ENCODE results near the gene METTL15.
"Not testable (repeated sequence)": the region's sequence is repeated elsewhere in the genome, so short reads cannot be mapped to it uniquely, and the experiment has no call there.

The METTL15 gene

DNA sequence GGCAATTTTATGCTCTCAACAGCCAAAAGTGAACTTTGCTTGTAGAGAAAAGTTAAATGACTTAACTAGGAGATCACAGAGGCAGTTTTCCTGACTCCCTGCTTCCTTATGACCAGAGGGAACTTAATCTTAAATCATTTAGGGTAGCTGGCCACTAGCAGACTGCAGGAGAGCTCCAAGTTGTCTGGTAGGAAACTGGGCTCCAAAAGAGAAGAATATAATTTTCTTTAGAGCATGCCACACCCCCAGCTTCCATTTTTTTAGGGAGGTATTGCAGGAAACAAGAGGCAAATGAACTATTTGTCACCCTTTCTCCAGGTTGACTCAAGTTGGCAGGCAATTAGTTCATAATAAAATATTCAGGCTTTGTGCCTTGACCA is 2.6 kb downstream of the METTL15 start:
- no peak for DNase-seq

DNA sequence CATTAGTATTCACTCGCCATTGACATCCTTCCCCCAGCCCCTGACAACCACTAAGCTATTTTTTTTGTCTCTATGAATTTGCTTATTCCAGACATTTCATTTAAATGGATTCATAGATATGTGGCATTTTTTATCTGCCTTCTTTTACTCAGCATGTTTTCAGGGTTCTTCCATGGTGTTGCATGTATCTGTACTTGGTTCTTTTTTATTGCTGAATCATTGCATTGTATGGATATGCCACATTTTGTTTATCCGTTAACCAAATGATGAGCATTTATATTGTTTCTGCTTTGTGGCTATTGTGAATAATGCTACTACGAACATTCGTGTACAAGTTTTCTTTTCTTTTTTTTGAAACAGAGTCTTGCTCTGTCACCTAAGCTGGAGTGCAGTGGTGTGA is 5.9 kb downstream of the METTL15 start:
- no peak for DNase-seq

DNA sequence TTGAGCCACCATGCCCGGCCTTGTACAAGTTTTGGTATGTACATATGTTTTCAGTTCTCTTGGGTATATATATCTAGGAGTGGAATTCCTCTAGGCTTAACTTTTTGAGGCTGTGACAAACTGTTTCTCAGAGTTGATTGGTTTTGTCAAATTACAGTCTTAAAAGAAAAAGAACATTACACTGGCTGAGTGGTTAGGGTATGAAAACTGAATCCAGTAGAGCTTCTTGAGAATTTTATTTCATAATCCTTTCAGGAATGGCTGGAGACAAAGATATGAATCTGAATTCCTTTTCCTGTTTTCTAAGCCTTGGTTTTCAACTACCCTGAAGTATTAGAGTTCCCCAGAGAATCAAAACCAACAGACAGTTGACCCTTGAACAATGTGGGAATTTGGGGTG is 6.5 kb downstream of the METTL15 start:
- DNase-seq: no peak

DNA sequence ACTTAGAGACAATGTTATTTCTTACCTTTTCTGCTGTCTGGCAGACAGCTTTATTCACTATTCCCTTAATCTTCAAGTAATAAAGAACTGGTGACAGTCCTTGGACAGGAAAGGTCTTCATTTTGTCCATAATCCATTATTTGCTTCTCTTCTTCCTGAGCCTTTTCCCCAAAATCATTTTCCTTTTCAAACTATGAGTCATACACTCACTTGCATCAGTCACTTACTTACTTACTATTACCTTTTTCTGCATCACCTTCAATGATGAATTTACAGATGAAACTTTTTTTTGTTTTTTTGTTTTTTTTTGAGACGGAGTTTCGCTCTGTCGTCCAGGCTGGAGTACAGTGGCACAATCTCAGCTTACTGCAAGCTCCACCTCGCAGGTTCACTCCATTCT is 9.5 kb downstream of the METTL15 start:
- no peak for DNase-seq

DNA sequence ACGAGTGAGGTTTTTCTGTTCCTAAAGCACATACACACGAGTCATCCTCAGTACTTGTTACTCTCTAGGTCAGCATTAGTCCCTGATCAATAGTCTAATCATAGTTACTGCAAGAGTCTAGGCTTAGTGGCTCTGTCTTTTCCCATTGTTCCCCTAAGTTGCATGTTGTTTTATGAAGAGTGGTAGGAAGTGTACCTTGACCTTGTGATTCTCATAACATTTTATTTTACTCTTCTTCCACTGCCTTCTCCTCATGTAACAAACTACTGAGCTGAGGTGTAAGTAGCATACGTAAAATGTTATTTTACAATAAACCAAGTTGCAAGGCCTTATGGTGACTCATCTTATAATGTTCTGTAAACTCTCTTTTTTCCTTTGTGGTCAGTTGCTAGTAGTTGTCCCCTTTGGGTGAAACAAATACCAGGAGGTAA is 15.0 kb downstream of the METTL15 start:
- no peak for DNase-seq

DNA sequence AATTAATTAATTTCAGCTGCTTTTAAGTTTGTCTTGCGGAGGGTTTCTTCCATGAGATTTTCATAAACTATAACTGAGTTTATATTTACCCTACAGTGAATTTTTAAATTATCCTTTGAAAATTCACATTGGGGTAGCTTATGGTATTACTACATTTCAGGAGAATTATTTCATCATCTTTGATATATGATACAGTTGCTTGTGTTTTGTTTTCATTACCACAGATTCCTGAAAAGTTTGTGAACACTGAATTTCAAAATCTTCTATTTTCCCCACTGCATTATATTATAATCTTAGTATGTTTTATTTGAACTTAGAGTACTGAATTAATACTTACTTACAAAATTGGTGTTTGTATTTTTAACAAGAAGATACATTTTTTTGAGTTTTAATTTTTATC is 24.4 kb downstream of the METTL15 start:
- DNase-seq: no peak

DNA sequence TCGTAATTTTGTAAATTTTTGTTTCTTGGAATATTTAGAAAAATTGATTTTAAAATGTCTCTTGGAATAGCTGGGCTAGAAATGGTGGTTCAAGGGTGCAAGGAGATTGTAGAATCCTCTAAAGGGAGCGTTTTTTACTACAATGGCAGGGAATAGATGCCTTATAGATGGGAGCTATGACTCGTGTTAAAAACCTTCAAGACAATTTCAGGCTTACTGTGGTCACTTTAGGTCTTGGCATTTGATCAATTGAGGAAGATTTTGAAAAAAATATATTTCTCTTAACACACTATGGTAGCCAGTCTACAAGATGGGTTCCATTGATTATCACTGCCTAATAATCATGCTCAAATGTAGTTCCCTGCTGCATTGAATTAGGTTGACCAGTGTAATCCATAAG is 25.0 kb downstream of the METTL15 start:
- no peak for DNase-seq

DNA sequence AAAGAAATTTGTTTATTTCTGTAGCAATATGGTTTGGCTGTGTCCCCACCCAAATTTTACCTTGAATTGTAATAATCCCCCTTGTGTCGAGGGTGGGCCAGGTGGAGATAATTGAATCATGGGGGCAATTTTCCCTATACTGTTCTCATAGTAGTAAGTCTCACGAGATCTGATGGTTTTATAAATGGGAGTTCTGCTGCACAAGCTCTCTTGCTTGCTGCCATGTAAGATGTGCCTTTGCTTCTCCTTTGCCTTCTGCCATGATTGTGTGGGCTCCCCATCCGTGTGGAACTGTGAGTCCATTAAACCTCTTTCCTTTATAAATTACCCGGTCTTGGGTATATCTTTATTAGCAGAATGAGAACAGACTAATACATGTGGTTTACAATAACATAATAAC is 28.0 kb downstream of the METTL15 start:
- DNase-seq: not testable (repeated sequence)

DNA sequence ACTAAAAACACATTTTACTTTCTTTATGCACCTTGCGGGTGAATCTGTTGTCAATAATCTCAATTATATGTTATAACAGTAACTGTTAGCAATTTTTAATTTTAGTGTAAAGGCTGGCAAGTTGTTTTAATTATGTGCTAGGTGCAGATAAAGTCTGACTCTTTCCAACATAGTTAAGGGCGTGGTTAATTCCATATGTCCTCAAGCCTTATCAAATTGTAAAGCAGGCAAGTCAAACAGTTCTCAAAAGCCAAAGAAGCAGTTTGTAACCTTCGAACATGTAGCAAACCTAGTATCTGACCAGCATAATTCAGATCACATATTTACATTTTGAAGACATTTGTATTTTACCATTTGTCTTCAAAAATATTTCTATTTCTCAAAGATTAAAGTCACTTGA is 29.2 kb downstream of the METTL15 start:
- DNase-seq: no peak

DNA sequence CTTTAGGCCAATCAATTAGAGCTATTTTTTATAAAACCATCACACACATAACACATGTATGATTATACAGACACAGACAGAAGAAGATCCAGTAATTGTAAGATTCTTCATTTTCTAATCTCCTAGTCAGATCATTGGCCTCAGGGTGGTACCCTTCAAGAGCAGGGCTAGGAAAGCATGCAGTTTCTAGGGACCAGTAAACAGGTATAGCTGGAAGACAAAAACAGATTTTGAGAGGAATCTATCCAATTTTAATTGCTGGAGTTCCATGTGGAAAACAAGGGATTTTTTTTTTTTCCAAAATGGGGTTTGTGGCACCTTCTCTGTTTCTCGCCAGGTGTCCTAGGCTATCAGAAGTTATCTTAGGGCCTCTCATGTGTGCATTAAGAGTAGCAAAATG is 29.6 kb downstream of the METTL15 start:
- DNase-seq: no peak

DNA sequence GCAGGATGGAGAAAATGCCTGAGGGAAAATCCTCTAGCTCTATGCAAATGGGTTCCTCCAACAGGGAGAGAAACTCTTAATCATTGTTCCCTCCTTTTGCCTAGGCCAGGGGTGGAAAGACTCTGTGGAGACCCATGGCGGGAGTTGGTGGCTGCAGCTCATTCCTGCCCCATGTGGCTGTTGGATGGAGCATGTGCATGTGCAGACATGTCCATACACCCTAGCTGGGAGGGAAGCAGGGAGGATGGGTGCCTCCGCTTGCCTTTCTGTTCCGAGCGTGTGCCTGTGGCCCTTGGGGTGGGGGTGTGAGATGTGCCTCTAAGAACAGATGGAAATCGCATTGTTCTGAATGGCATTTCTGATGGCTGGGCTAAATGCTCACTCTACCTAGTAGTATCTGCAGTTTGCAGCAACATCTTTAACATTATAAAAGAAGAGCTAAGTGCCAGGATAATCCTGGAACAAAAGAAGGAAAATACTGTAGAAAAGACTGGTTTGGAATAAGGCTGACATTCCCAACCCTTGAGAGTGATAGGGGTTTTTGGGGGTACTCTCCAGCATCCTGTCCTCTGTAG is 31.7 kb downstream of the METTL15 start:
- DNase-seq: no peak

DNA sequence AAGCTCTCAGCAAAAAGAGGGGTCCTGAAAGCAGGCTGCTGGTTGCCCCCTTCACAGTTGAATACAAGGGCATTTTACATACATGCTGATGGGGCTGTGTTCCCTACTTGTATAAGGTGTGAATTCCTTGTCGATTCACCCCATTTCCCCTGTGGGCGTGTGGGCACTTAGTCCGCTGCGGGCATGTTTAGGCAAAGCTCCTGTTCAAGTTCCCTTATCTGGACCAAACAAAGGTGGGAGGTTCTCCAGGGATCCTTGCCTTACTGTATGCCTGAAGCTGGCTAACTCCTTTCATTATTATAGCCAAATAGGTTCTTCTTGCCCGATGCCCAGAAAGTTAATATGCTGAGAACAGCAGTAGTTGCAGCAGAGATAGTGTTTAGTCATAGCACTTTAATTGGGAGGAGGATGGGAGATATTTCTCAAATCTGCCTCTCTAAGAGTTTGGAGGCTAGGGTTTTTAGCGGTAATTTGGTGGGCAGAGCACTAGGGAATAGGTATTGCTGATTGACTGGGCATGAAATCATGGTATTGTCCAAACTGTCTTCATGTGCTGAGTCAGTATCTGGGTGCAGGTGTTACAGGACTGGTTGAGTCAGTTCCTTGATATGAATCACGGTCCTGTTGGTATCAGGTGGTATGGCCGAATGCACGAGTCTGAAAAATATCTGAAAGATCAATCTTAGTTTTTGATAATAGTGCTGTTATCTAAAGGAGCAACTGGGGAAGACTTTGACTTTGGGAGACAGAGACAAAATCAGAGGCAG is 32.7 kb downstream of the METTL15 start:
- DNase-seq: no peak

DNA sequence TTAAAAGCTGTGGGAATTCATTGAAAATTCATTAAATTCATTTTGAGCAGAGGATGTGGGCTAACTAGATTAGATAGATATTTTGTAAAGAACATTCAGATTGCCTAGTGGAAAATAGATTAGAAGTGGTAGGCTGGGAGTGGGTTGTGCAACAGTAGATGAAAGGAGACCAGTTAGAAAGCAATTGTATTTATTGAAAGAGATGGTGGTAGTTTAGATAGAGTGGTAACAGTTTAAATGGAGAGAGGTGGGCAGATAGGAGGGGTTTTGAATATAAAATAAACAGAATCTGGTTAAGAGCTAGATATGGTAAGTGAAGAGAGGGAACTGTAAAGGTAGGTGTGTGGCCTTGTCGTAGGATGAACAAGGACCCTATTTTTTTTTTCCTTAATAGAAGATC is 34.5 kb downstream of the METTL15 start:
- no peak for DNase-seq

DNA sequence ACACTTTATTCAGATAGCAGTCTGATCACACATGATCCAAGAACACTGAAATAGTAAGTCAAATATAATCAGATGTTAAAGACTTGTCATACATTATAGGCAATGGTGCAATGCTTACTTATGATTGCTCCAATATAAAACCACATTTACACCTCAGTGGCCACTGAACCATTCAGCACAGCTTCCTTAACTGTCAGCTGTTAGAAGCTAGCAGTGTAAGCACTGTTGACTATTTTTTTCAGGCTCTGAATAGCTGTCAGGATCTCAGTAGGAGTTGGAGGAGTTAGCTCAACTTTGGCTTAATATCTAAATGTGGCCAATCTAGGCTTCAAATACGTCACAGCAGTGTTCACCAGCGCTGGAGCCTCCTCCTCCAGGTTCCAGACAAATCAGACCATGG is 36.6 kb downstream of the METTL15 start:
- DNase-seq: peak; percentile 66

DNA sequence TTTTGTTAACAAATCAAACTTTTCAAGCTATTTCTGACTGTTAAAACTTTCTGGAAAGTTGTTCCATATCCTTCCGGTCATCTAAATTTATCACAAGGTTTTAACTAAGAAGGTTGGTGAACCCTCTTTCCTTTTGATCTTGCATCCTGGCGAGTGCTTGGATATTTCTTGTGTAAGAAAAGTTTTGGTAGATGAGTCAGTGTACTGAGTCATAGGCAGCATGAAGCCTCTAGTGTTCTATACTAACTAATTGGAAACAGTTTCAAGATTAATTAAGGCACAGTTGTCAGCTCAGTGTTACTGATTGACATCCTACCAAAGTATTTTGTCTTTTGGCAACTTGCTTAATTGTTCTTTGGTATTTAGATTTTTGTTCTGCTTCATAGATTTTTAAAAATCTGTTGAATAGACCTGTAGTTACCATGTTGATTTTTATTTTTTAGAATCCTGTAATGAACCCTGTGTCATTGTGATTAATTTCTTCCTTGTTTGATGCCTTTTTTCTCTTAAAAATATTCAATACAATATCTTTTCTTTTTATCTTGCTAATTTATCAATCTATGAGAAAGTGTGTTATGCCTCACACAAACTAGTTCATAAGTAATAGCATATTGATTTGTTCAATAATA is 38.0 kb downstream of the METTL15 start:
- peak; percentile 88 for DNase-seq

DNA sequence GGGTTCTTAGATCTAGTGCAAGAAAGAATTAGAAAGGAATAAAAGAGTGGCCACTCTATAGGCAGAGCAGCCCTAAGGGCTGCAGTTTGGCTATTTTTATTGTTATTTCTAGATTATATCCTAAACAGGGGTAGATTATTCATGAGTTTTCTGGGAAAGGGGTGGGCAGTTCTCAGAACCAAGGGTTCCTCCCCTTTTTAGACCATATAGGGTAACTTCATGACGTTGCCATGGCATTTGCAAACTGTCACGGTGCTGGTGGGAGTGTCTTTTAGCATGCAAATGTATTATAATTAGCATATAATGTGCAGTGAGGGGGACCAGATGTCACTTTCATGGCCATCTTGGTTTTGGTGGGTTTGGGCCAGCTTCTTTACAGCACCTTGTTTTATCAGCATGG is 44.6 kb downstream of the METTL15 start:
- DNase-seq: no peak

DNA sequence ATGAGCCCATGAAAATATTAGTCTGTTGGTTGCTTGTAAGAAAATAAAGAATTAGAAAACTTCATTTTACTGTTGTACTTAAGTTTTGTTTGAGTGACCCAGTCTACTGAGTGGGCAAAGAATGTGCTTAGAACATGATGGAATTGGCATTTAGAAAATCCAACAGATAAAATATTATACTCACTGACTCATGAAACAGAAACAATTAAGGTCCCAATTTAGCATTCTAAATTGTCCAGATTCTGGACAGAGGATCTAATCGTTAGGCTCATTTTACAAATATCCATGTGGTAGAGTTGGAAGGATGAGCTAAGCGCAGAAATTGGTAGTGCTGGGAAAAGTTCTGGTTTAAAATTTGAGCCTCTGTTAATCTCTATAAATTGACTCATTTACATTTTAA is 45.4 kb downstream of the METTL15 start:
- no peak for DNase-seq

DNA sequence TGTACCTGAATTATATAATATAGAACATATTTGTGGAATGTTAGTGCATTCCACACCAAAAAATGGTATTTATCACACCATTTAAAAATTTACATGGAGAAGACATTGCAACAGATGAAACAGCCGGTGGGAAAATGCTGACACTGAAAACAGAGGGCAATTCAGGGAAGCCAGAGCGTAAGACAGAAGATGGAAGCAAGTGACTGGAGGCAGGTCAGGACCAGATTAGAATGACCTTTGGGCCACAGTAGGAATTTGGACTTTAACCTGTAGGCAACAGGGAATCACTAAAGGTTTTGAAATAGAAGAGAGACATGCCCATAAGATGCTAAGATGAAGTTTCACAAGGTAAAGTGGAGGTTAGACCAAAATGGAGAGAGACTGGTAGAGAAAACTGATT is 60.5 kb downstream of the METTL15 start:
- no peak for DNase-seq

DNA sequence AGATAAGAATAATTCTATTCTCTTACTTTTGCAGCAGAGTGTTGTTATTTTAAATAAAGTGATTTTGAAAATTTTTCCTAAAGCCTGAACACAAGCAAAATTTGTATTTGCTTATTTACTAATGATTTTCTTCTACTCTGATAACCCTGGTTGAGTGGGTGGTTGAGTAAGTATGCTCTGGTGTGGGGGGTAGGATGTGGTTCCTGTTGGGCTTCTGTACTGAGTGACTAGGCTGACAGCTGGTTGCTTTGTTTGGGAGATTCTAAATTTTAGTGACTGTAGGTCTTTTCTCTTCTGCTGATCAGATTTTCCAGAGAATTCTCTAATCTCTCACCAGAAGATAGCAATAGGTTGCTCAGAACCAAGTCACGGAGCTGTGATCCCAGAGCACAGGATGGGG is 61.6 kb downstream of the METTL15 start:
- peak; percentile 29 for DNase-seq

DNA sequence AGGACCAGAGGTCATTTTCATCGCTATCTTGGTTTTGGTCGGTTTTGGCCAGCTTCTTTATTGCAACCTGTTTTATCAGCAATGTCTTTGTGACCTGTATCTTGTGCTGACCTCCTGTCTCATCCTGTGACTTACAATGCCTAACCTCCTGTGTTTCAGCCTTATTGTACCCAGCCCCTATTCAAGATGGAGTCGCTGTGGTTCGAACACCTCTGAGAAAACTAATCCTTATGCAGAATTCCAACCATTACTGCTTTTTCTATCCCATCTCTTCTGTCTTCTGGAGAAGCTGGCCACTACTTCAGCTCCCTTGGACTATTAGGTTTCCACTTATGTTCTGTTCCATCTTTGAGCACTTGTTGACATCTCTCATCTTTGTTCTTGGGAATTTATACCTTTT is 62.6 kb downstream of the METTL15 start:
- no peak for DNase-seq

DNA sequence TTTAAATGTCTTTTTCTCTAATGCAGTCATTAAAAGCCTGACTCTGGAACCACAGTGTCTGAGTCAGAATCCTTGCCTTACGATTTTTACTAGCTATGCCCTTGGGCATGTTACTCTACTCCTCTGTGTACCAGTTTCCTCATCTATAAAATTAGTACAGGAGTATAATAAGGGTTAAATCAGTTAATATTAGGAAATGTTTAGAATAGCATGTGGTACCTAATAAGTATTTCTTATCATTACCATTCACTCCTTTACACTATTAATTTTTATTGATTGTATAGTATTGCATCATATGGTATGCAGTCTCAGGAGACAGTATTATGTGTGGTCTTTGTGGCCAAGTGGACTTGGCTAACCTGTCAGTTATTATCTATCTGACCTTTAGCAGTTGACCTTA is 68.2 kb downstream of the METTL15 start:
- DNase-seq: peak; percentile 36

DNA sequence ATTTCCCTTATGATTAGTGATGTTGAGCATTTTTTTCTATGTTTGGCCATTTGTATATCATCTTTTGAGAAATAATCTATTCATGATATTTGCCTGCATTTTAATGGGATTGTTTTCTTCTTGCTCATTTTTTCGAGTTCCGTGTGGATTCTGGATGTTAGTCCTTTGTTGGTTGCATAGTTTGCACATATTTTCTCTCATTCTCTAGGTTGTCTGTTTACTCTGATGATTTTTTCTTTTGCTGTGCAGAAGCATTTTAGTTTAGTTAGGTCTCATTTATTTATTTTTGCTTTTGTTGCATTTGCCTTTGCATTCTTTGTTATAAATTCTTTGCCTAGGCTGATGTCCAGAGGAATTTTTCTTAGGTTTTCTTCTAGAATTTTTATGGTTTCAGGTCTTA is 87.3 kb downstream of the METTL15 start:
- DNase-seq: no peak

DNA sequence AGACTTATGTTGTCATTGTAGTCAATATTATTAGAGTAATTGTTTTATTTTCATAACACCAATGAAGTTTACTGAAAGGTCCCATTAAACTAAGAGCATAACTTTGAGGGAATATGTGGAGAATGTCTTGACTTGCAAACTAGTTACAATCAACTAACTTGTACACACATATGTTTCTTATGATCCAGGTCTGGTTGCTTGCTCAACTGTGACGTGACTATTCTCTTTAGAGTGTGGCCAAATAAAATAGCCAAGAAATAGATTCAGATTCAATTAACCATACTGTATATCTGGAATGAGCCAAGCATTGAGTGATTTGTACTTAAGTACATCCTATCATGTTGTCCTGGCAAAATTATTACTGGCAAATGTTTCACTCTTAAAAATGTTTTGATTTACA is 101.7 kb downstream of the METTL15 start:
- no peak for DNase-seq

DNA sequence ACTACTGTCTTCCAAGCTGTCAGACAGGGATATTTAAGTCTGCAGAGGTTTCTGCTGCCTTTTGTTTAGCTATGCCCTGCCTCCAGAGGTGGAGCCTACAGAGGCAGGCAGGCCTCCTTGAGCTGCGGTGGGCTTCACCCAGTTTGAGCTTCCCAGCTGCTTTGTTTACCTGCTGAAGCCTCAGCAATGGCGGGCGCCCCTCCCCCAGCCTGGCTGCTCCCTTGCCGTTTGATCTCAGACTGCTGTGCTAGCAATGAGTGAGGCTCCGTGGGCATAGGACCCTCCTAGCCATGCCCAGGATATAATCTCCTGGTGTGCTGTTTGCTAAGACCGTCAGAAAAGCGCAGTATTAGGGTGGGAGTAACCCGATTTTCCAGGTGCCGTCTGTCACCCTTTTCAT is 113.9 kb downstream of the METTL15 start:
- not testable (repeated sequence) for DNase-seq

DNA sequence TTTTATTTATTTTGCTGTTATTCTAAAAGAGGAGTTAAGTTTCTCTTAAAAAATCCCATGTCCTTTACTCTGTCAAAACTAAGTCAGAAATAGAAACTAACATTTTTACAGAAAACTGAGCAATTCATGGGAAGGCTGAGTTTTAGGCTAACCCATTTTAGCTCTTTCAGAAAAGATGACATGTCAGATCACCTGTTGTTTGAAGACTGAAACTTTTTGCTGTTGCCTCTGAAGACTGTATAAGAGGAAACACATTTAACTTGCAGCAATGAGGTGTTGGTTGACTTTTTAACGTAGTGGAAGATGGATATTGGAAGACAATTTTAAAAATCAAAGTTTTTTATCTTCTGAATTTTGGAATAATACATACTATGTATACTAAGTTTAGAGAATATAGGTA is 115.4 kb downstream of the METTL15 start:
- no peak for DNase-seq

All from NCI-H226 (cell line).